ENCODE results near the gene DEFB114. TPM values are rescaled to one million over a fixed set of nuclear protein-coding genes. Genes with fewer than 3 reads are reported as not detected.

The DEFB114 gene
- total and polyA plus RNA-seq, 2 of the 13 experiments (the other 11 are each of a cell fraction or from before 2014, with no cell fraction given) = not detected

GRCh38 chr6:49923826-49924225 is 40.1 kb downstream of the DEFB114 start:
- Histone ChIP-seq H4K20me1 (ENCODE audit: insufficient read depth, low read length) (no peaks in the 10 kb centered on the region), H2AFZ (ENCODE audit: low read length) (no peak overlapping the region), H3K27ac (ENCODE audit: extremely low read length, insufficient read depth, low read length) (no peak overlapping the region), H3K9ac (ENCODE audit: insufficient read depth, low read depth, low read length) (no peak overlapping the region), H3K36me3 (replicated peaks in 1 of 2; ENCODE audit: control insufficient read depth in 1 of 2, insufficient read depth in 2 of 2, low read length in 2 of 2) (no peaks in the 10 kb centered on the region), H3K79me2 (ENCODE audit: insufficient read depth, low read length) (no peaks in the 10 kb centered on the region), H3K4me2 (ENCODE audit: low read depth, low read length) (no peak overlapping the region), H3K27me3 (ENCODE audit: control insufficient read depth in 1 of 2, insufficient read depth in 2 of 2, low read length in 2 of 2) (no peaks in the 10 kb centered on the region), H3K9me3 (ENCODE audit: low read length) (no peaks in the 10 kb centered on the region), H3K4me1 (ENCODE audit: insufficient read depth, low read length) (no peaks in the 10 kb centered on the region), H3K4me3 (replicated peaks in 1 of 3; ENCODE audit: insufficient read depth in 1 of 3, low read depth in 2 of 3, low read length in 3 of 3) (no peak overlapping the region)
- ATAC-seq = peak; percentile 40; the same call in 1 of the 3 replicates
- intact Hi-C loops (cut with micrococcal nuclease; ENCODE audit: unreplicated experiment) (no loop called here), in situ Hi-C loops (cut with HindIII; ENCODE audit: extremely low pct_ligation_motif_present, low pct_unique_long_range_greater_than_20kb) (no loop called here)
- no TSS peak for BruUV-seq (replicated peaks)
- FAIRE-seq = no peak
- TF ChIP-seq ZNF768 (CRISPR knock-in tag; IDR thresholded peaks at IDR 0.05) = no peak
- TF ChIP-seq PBX3 (CRISPR knock-in tag; IDR thresholded peaks at IDR 0.05; ENCODE audit: borderline replicate concordance) = no peak
- TF ChIP-seq CTCF (CRISPR knock-in tag; IDR thresholded peaks at IDR 0.05) = peak; percentile 35; the same call in 1 of the 2 replicates
- no peak for TF ChIP-seq BRCA1 (CRISPR knock-in tag; IDR thresholded peaks at IDR 0.05)
- POLR2A ChIA-PET = no interaction called here
- WGBS (ENCODE audit: low lambda C conversion rate) = 6% methylated on average over 3 of the region's 3 CpGs
- no peak for DNase-seq (ENCODE audit: low spot score)
- CTCF ChIA-PET (ENCODE audit: low intra/inter-chr PET ratio, low total read pairs) = no interaction called here

- no peaks in the 10 kb centered on the region for H3K9me3 ChIP-seq (ENCODE audit: low read length)
- in situ Hi-C loops (cut with HindIII; ENCODE audit: extremely low pct_ligation_motif_present, low pct_unique_long_range_greater_than_20kb) = no loop called here
- DNase-seq (ENCODE audit: low spot score) = no peak
- H3K27ac ChIP-seq (ENCODE audit: extremely low read length, insufficient read depth, low read length) = no peak overlapping the region
- H3K4me3 ChIP-seq (replicated peaks in 1 of 3; ENCODE audit: insufficient read depth in 1 of 3, low read depth in 2 of 3, low read length in 3 of 3) = no peak overlapping the region
- no peak for ATAC-seq
- intact Hi-C loops (cut with micrococcal nuclease; ENCODE audit: unreplicated experiment) = no loop called here
- ChIA-PET POLR2A (no interaction called here), CTCF (ENCODE audit: low intra/inter-chr PET ratio, low total read pairs) (no interaction called here)
- no peak overlapping the region for H3K9ac ChIP-seq (ENCODE audit: insufficient read depth, low read depth, low read length)
- WGBS (ENCODE audit: low lambda C conversion rate) = 5% methylated on average over 5 of the region's 5 CpGs
- H3K4me1 ChIP-seq (ENCODE audit: insufficient read depth, low read length) = no peaks in the 10 kb centered on the region
- H3K27me3 ChIP-seq (ENCODE audit: control insufficient read depth in 1 of 2, insufficient read depth in 2 of 2, low read length in 2 of 2) = no peaks in the 10 kb centered on the region
- FAIRE-seq = no peak
- H3K79me2 ChIP-seq (ENCODE audit: insufficient read depth, low read length) = no peaks in the 10 kb centered on the region
- no peaks in the 10 kb centered on the region for H3K36me3 ChIP-seq (replicated peaks in 1 of 2; ENCODE audit: control insufficient read depth in 1 of 2, insufficient read depth in 2 of 2, low read length in 2 of 2)
- H4K20me1 ChIP-seq (ENCODE audit: insufficient read depth, low read length) = no peaks in the 10 kb centered on the region
- no TSS peak for BruUV-seq (replicated peaks)
- H2AFZ ChIP-seq (ENCODE audit: low read length) = no peak overlapping the region
- H3K4me2 ChIP-seq (ENCODE audit: low read depth, low read length) = no peak overlapping the region
- TF ChIP-seq GPN1 (CRISPR knock-in tag; IDR thresholded peaks at IDR 0.05; ENCODE audit: borderline replicate concordance) = no peak
- no peak for TF ChIP-seq REL (CRISPR knock-in tag; conservative IDR thresholded peaks at IDR 0.05)
- TF ChIP-seq PAXIP1 (CRISPR knock-in tag; conservative IDR thresholded peaks at IDR 0.05) = no peak
- TF ChIP-seq KLF15 (CRISPR knock-in tag; IDR thresholded peaks at IDR 0.05; ENCODE audit: borderline replicate concordance) = no peak
- no peak for TF ChIP-seq KLF12 (CRISPR knock-in tag; IDR thresholded peaks at IDR 0.05; ENCODE audit: borderline replicate concordance)
- TF ChIP-seq SYNCRIP (IDR thresholded peaks at IDR 0.05; ENCODE audit: insufficient read depth, low read depth, low read length) = no peak
- TF ChIP-seq WIZ (CRISPR knock-in tag; IDR thresholded peaks at IDR 0.05) = no peak
- no peak for TF ChIP-seq EED (CRISPR knock-in tag; IDR thresholded peaks at IDR 0.05)
Observed at GRCh38 chr6:49919935-49920644, 43.9 kb downstream of the DEFB114 start.
